NCI-H2107 treated with DMSO at 0.1 percent for 48 hours (cell line): ENCODE results near the gene APBA1.
A peak's percentile ranks its signal among the peaks of the same experiment; 100 is the strongest.

Source experiments
- DNase-seq: peaks from one replicate; lab custom pipeline; 2025; ENCODE audit not compliant: unreplicated experiment; lab: John Stamatoyannopoulos, UW

The APBA1 gene

GRCh38 chr9:69485466-69485865 is 186.7 kb downstream of the APBA1 start:
- no peak for DNase-seq

- no peak for DNase-seq
Measured at GRCh38 chr9:69483886-69484422, 188.2 kb downstream of the APBA1 start.

- no peak for DNase-seq
Measured at GRCh38 chr9:69476797-69477196, 195.4 kb downstream of the APBA1 start.

- DNase-seq: no peak
Measured at GRCh38 chr9:69476016-69476415, 196.2 kb downstream of the APBA1 start.

GRCh38 chr9:69474821-69475220 is 197.3 kb downstream of the APBA1 start:
- DNase-seq: no peak

GRCh38 chr9:69472101-69472620 is 200.0 kb downstream of the APBA1 start:
- no peak for DNase-seq

GRCh38 chr9:69471433-69471832 is 200.7 kb downstream of the APBA1 start:
- DNase-seq: no peak

- DNase-seq: no peak
Measured at GRCh38 chr9:69470186-69470977, 201.8 kb downstream of the APBA1 start.

- DNase-seq: no peak
Measured at GRCh38 chr9:69469136-69469535, 203.0 kb downstream of the APBA1 start.

GRCh38 chr9:69468380-69468779 is 203.8 kb downstream of the APBA1 start:
- no peak for DNase-seq

GRCh38 chr9:69466151-69466550 is 206.0 kb downstream of the APBA1 start:
- no peak for DNase-seq

- no peak for DNase-seq
Measured at GRCh38 chr9:69465473-69465872, 206.7 kb downstream of the APBA1 start.

- no peak for DNase-seq
Measured at GRCh38 chr9:69463497-69464068, 208.6 kb downstream of the APBA1 start.

GRCh38 chr9:69462394-69462793 is 209.8 kb downstream of the APBA1 start:
- DNase-seq: no peak

GRCh38 chr9:69461103-69461887 is 210.9 kb downstream of the APBA1 start:
- DNase-seq: no peak

- DNase-seq: no peak
Measured at GRCh38 chr9:69460012-69460411, 212.2 kb downstream of the APBA1 start.

GRCh38 chr9:69458176-69458575 is 214.0 kb downstream of the APBA1 start:
- DNase-seq: no peak

- no peak for DNase-seq
Measured at GRCh38 chr9:69456201-69456600, 216.0 kb downstream of the APBA1 start.

- DNase-seq: peak; percentile 70
Measured at GRCh38 chr9:69455311-69455710, 216.9 kb downstream of the APBA1 start.

GRCh38 chr9:69454321-69454720 is 217.8 kb downstream of the APBA1 start:
- DNase-seq: no peak

- no peak for DNase-seq
Measured at GRCh38 chr9:69453746-69454145, 218.4 kb downstream of the APBA1 start.
